HG03565 (cell line): ENCODE measurements around the gene GABRR2.
"Not testable (repeated sequence)": the region's sequence is repeated elsewhere in the genome, so short reads cannot be mapped to it uniquely, and the experiment has no call there.

Source experiments
- ATAC-seq: cut with Tn5 transposase; IDR thresholded peaks from one replicate; pipeline ENCODE4 v1.9.1; 2021; ENCODE audit warnings: mild to moderate bottlenecking, moderate library complexity; ENCODE audit not compliant: unreplicated experiment

GABRR2 gene

GRCh38 chr6:89264296-89264695 is 50.8 kb downstream of the GABRR2 start:
- no peak for ATAC-seq

GRCh38 chr6:89260832-89261231 is 54.3 kb downstream of the GABRR2 start:
- ATAC-seq, result no peak

- no peak for ATAC-seq
Measured at GRCh38 chr6:89260310-89260709, 54.8 kb downstream of the GABRR2 start.

GRCh38 chr6:89258912-89259311 is 56.2 kb downstream of the GABRR2 start:
- ATAC-seq, result peak; percentile 76

- ATAC-seq, result no peak
Measured at GRCh38 chr6:89257781-89258180, 57.3 kb downstream of the GABRR2 start.

GRCh38 chr6:89257346-89257745 is 57.8 kb downstream of the GABRR2 start:
- ATAC-seq, result no peak

GRCh38 chr6:89255417-89255816 is 59.7 kb downstream of the GABRR2 start:
- ATAC-seq, result no peak

- no peak for ATAC-seq
Measured at GRCh38 chr6:89254569-89254968, 60.5 kb downstream of the GABRR2 start.

- no peak for ATAC-seq
Measured at GRCh38 chr6:89252907-89253306, 62.2 kb downstream of the GABRR2 start.

- no peak for ATAC-seq
Measured at GRCh38 chr6:89251976-89252375, 63.1 kb downstream of the GABRR2 start.

GRCh38 chr6:89251170-89251569 is 63.9 kb downstream of the GABRR2 start:
- ATAC-seq, result no peak

GRCh38 chr6:89250239-89250638 is 64.9 kb downstream of the GABRR2 start:
- ATAC-seq, result no peak

- no peak for ATAC-seq
Measured at GRCh38 chr6:89244241-89244985, 70.7 kb downstream of the GABRR2 start.

GRCh38 chr6:89243331-89243629 is 71.8 kb downstream of the GABRR2 start:
- ATAC-seq, result no peak

- no peak for ATAC-seq
Measured at GRCh38 chr6:89242574-89243330, 72.3 kb downstream of the GABRR2 start.

GRCh38 chr6:89239338-89239737 is 75.8 kb downstream of the GABRR2 start:
- ATAC-seq, result no peak

GRCh38 chr6:89237158-89237557 is 77.9 kb downstream of the GABRR2 start:
- no peak for ATAC-seq

GRCh38 chr6:89233605-89234004 is 81.5 kb downstream of the GABRR2 start:
- not testable (repeated sequence) for ATAC-seq

GRCh38 chr6:89222712-89223039 is 92.4 kb downstream of the GABRR2 start:
- no peak for ATAC-seq

- no peak for ATAC-seq
Measured at GRCh38 chr6:89221971-89222711, 93.0 kb downstream of the GABRR2 start.

- ATAC-seq, result no peak
Measured at GRCh38 chr6:89221129-89221528, 94.0 kb downstream of the GABRR2 start.

GRCh38 chr6:89217299-89217910 is 97.7 kb downstream of the GABRR2 start, which contains the start of gene GABRR1:
TSS of gene GABRR1 (minus strand) at chr6:89217358. CDS start at chr6:89217322, 36 bp downstream.
- no peak for ATAC-seq
